ENCODE measurements around the gene BPIFB1. TPM values are rescaled to one million over a fixed set of nuclear protein-coding genes. Genes with fewer than 3 reads are reported as not detected.

BPIFB1 gene
- polyA plus RNA-seq, 1 donor (not counting 4 experiments of a cell fraction or from before 2014, with no cell fraction given), result not detected

GRCh38 chr20:33285861-33286495 is 3.0 kb downstream of the BPIFB1 start:
- Histone ChIP-seq H3K27ac (ENCODE audit: control insufficient read depth, insufficient read depth, low read length) (no peak overlapping the region), H3K36me3 (ENCODE audit: control insufficient read depth in 2 of 2, extremely low read depth in 1 of 2, insufficient read depth in 2 of 2, low read length in 2 of 2) (no peaks in the 10 kb centered on the region), H3K27me3 (ENCODE audit: control insufficient read depth, extremely low read depth, insufficient read depth, low read length) (peaks cover 16% of the 10 kb centered on the region), H3K4me3 (ENCODE audit: control insufficient read depth in 2 of 3, extremely low read depth in 1 of 3, insufficient read depth in 2 of 3, low read depth in 1 of 3, low read length in 3 of 3) (no peak overlapping the region), H3K9me3 (ENCODE audit: control insufficient read depth, low read depth, low read length) (no peaks in the 10 kb centered on the region), H4K20me1 (ENCODE audit: control insufficient read depth, extremely low read depth, insufficient read depth, low read length) (no peaks in the 10 kb centered on the region), H3K4me2 (ENCODE audit: control insufficient read depth, extremely low read depth, insufficient read depth, low read depth, low read length) (no peak overlapping the region), H3K4me1 (ENCODE audit: control insufficient read depth, extremely low read depth, insufficient read depth, low read length) (no peaks in the 10 kb centered on the region), H3K79me2 (ENCODE audit: control insufficient read depth, insufficient read depth, low read length) (no peaks in the 10 kb centered on the region), H3K9me1 (ENCODE audit: control insufficient read depth, extremely low read depth, insufficient read depth, low read length) (no peaks in the 10 kb centered on the region), H3K9ac (ENCODE audit: control insufficient read depth, extremely low read depth, insufficient read depth, low read length) (no peak overlapping the region), H2AFZ (ENCODE audit: control insufficient read depth, low read length) (no peak overlapping the region)
- dilution Hi-C loops (cut with MboI; ENCODE audit: extremely low pct_ligation_motif_present, low sequenced_read_pairs), result no loop called here
- DNase-seq (ENCODE audit: low read depth, low spot score), result no peak
- FAIRE-seq, result no peak
- no peak for TF ChIP-seq EZH2 (IDR thresholded peaks at IDR 0.05; ENCODE audit: low read length)
- TF ChIP-seq CTCF (optimal IDR thresholded peaks at IDR 0.05 in 1 of 3, IDR thresholded peaks at IDR 0.05 in 1 of 3, conservative IDR thresholded peaks at IDR 0.05 in 1 of 3; ENCODE audit: extremely low read depth in 1 of 3, insufficient read depth in 2 of 3, low read length in 3 of 3), result no peak

GRCh38 chr20:33287884-33288283 is 4.9 kb downstream of the BPIFB1 start:
- Histone ChIP-seq H3K9me1 (ENCODE audit: control insufficient read depth, extremely low read depth, insufficient read depth, low read length) (no peaks in the 10 kb centered on the region), H4K20me1 (ENCODE audit: control insufficient read depth, extremely low read depth, insufficient read depth, low read length) (no peaks in the 10 kb centered on the region), H3K27me3 (ENCODE audit: control insufficient read depth, extremely low read depth, insufficient read depth, low read length) (peaks cover 14% of the 10 kb centered on the region), H3K4me3 (ENCODE audit: control insufficient read depth in 2 of 3, extremely low read depth in 1 of 3, insufficient read depth in 2 of 3, low read depth in 1 of 3, low read length in 3 of 3) (no peak overlapping the region), H3K4me1 (ENCODE audit: control insufficient read depth, extremely low read depth, insufficient read depth, low read length) (no peaks in the 10 kb centered on the region), H3K79me2 (ENCODE audit: control insufficient read depth, insufficient read depth, low read length) (no peaks in the 10 kb centered on the region), H3K4me2 (ENCODE audit: control insufficient read depth, extremely low read depth, insufficient read depth, low read depth, low read length) (no peak overlapping the region), H3K9ac (ENCODE audit: control insufficient read depth, extremely low read depth, insufficient read depth, low read length) (no peak overlapping the region), H2AFZ (ENCODE audit: control insufficient read depth, low read length) (no peak overlapping the region), H3K36me3 (ENCODE audit: control insufficient read depth in 2 of 2, extremely low read depth in 1 of 2, insufficient read depth in 2 of 2, low read length in 2 of 2) (no peaks in the 10 kb centered on the region), H3K9me3 (ENCODE audit: control insufficient read depth, low read depth, low read length) (no peaks in the 10 kb centered on the region), H3K27ac (ENCODE audit: control insufficient read depth, insufficient read depth, low read length) (no peak overlapping the region)
- FAIRE-seq (no peak), DNase-seq (ENCODE audit: low read depth, low spot score) (no peak)
- TF ChIP-seq EZH2 (IDR thresholded peaks at IDR 0.05; ENCODE audit: low read length) (no peak), CTCF (optimal IDR thresholded peaks at IDR 0.05 in 1 of 3, IDR thresholded peaks at IDR 0.05 in 1 of 3, conservative IDR thresholded peaks at IDR 0.05 in 1 of 3; ENCODE audit: extremely low read depth in 1 of 3, insufficient read depth in 2 of 3, low read length in 3 of 3) (no peak)
- dilution Hi-C loops (cut with MboI; ENCODE audit: extremely low pct_ligation_motif_present, low sequenced_read_pairs), result no loop called here
